WERI-Rb-1 (cell line): ENCODE results near the gene UTP14C.

Source experiments
- DNase-seq: peaks from one replicate; pipeline ENCODE4 v3.0.0-alpha.2; 2020
- H3K27ac ChIP-seq: fragments of 250-450 bp; sonication (Bioruptor Pico); 2 replicates; pipeline ENCODE4 v1.5.1; 2020; ENCODE audit warnings: mild to moderate bottlenecking, moderate library complexity
- H3K27me3 ChIP-seq: fragments of 250-450 bp; sonication (Bioruptor Pico); 2 replicates; pipeline ENCODE4 v1.5.1; 2021; ENCODE audit warnings: mild to moderate bottlenecking, low read depth, moderate library complexity; ENCODE audit not compliant: insufficient read depth, severe bottlenecking
- H3K36me3 ChIP-seq: fragments of 250-450 bp; sonication (Bioruptor Pico); 2 replicates; pipeline ENCODE4 v1.5.1; 2020; ENCODE audit warnings: mild to moderate bottlenecking, moderate library complexity
- H3K4me3 ChIP-seq: 2 replicates; pipeline ENCODE4 v1.5.1; 2011; ENCODE audit warnings: low read depth, mild to moderate bottlenecking, control low read depth, low read length
- H3K9me3 ChIP-seq: fragments of 250-450 bp; sonication (Bioruptor Pico); 2 replicates; pipeline ENCODE4 v1.5.1; 2021; ENCODE audit warnings: mild to moderate bottlenecking, moderate library complexity; ENCODE audit not compliant: severe bottlenecking
- CTCF ChIP-seq: IDR thresholded peaks from 2 replicates; pipeline ENCODE4 v1.5.1; 2011; ENCODE audit warnings: low read depth, mild to moderate bottlenecking, control low read depth, inconsistent platforms, low read length

UTP14C gene

GRCh38 chr13:51999921-52000320, 24.6 kb upstream of the UTP14C start:
- TF ChIP-seq CTCF: no peak
- no peak overlapping the region for H3K27ac ChIP-seq
- H3K27me3 ChIP-seq: no peaks in the 10 kb centered on the region
- H3K36me3 ChIP-seq: no peaks in the 10 kb centered on the region
- H3K9me3 ChIP-seq: no peaks in the 10 kb centered on the region
- no peak overlapping the region for H3K4me3 ChIP-seq
- no peak for DNase-seq

GRCh38 chr13:52001120-52001731, 23.3 kb upstream of the UTP14C start:
- Histone ChIP-seq H3K36me3 (no peaks in the 10 kb centered on the region), H3K27me3 (no peaks in the 10 kb centered on the region), H3K27ac (no peak overlapping the region), H3K9me3 (no peaks in the 10 kb centered on the region), H3K4me3 (no peak overlapping the region)
- peak; percentile 28; the same call in 1 of the 2 replicates for TF ChIP-seq CTCF
- DNase-seq: no peak

- H3K27ac ChIP-seq: no peak overlapping the region
- no peak for TF ChIP-seq CTCF
- no peaks in the 10 kb centered on the region for H3K27me3 ChIP-seq
Measured at GRCh38 chr13:52002361-52002760, 22.1 kb upstream of the UTP14C start.

GRCh38 chr13:52003541-52003940, 20.9 kb upstream of the UTP14C start:
- H3K27ac ChIP-seq: no peak overlapping the region
- no peaks in the 10 kb centered on the region for H3K27me3 ChIP-seq
- no peak overlapping the region for H3K4me3 ChIP-seq
- peak; percentile 27 for DNase-seq
- no peaks in the 10 kb centered on the region for H3K36me3 ChIP-seq
- TF ChIP-seq CTCF: peak; percentile 29; the same call in 1 of the 2 replicates
- no peaks in the 10 kb centered on the region for H3K9me3 ChIP-seq

More at GRCh38 chr13:52002361-52002760, 22.1 kb upstream of the UTP14C start:
- no peak for DNase-seq
- Histone ChIP-seq H3K9me3 (no peaks in the 10 kb centered on the region), H3K36me3 (no peaks in the 10 kb centered on the region), H3K4me3 (no peak overlapping the region)

GRCh38 chr13:52004511-52005170, 19.9 kb upstream of the UTP14C start:
- H3K9me3 ChIP-seq: no peaks in the 10 kb centered on the region
- no peaks in the 10 kb centered on the region for H3K36me3 ChIP-seq
- H3K27me3 ChIP-seq: no peaks in the 10 kb centered on the region
- no peak overlapping the region for H3K4me3 ChIP-seq
- no peak for TF ChIP-seq CTCF
- no peak for DNase-seq
- no peak overlapping the region for H3K27ac ChIP-seq
